ENCODE results near the gene SPATA2L. TPM values are rescaled to one million over a fixed set of nuclear protein-coding genes. Genes with fewer than 3 reads are reported as not detected.

Gene SPATA2L
- total and polyA plus RNA-seq, 2 of the 13 experiments (the other 11 are each of a cell fraction or from before 2014, with no cell fraction given), result 9.1 to 20.7 TPM

- TF ChIP-seq GRHL1 (CRISPR knock-in tag; conservative IDR thresholded peaks at IDR 0.05) (no peak), DBP (CRISPR knock-in tag; IDR thresholded peaks at IDR 0.05; ENCODE audit: not compliant biosample characterization) (no peak), ZNF570 (CRISPR knock-in tag; IDR thresholded peaks at IDR 0.05; ENCODE audit: borderline replicate concordance) (no peak), REST (IDR thresholded peaks at IDR 0.05; ENCODE audit: borderline replicate concordance in 1 of 2, low read depth in 1 of 2, low read length in 2 of 2) (peak; percentile 11 to 67; a peak in 2 of 4 replicates), TBP (CRISPR knock-in tag; IDR thresholded peaks at IDR 0.05) (no peak), AGO2 (optimal IDR thresholded peaks at IDR 0.05; ENCODE audit: low read depth, low read length) (no peak), SIN3A (IDR thresholded peaks at IDR 0.05; ENCODE audit: borderline replicate concordance, low read depth, low read length) (peak; percentile 47; the same call in 1 of the 2 replicates), ZBTB38 (CRISPR knock-in tag; IDR thresholded peaks at IDR 0.05) (no peak), BORCS8-MEF2B (CRISPR knock-in tag; IDR thresholded peaks at IDR 0.05) (no peak; the same call in 1 of the 2 replicates), ZNF180 (CRISPR knock-in tag; IDR thresholded peaks at IDR 0.05; ENCODE audit: borderline replicate concordance, low read depth) (no peak), ZFP90 (CRISPR knock-in tag; IDR thresholded peaks at IDR 0.05; ENCODE audit: borderline replicate concordance) (no peak), ZSCAN29 (CRISPR knock-in tag; conservative IDR thresholded peaks at IDR 0.05) (peak; percentile 60; the same call in 1 of the 2 replicates), THAP9 (CRISPR knock-in tag; IDR thresholded peaks at IDR 0.05; ENCODE audit: borderline replicate concordance) (no peak), ZNF580 (CRISPR knock-in tag; IDR thresholded peaks at IDR 0.05; ENCODE audit: borderline replicate concordance, low read depth) (no peak), KMT2B (CRISPR knock-in tag; IDR thresholded peaks at IDR 0.05) (no peak)
Observed at GRCh38 chr16:89720551-89720812, 19.0 kb upstream of the SPATA2L start (continued).
